ENCODE results near the gene FAM131B. TPM values are rescaled to one million over a fixed set of nuclear protein-coding genes. Genes with fewer than 3 reads are reported as not detected.

The FAM131B gene
- total and polyA plus RNA-seq, 4 donors = 0.18 to 1.1 (median 0.54) TPM

DNA sequence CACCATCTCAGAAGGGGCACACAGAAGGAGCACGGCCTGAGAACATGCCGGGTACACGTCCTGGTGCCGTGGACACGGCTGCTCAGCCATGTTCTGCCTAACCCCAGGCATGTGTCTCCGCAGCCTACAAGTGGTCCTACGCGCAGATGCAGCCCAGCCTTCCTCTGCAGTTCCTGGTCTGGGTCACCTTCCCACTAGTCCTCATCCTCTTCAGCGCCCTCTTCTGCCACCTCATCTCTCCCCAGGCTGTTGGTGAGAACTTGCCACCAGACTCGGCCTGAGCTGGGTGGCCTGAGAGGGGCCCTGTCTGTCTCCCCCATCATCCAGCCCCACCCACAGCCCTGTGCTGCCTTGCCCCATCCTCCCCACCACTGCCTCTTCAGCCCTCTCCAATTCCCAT is 41.3 kb downstream of the FAM131B start:
- ATAC-seq (ENCODE audit: insufficient read depth, low FRiP score) = no peak
- TF ChIP-seq, protein P1, sequence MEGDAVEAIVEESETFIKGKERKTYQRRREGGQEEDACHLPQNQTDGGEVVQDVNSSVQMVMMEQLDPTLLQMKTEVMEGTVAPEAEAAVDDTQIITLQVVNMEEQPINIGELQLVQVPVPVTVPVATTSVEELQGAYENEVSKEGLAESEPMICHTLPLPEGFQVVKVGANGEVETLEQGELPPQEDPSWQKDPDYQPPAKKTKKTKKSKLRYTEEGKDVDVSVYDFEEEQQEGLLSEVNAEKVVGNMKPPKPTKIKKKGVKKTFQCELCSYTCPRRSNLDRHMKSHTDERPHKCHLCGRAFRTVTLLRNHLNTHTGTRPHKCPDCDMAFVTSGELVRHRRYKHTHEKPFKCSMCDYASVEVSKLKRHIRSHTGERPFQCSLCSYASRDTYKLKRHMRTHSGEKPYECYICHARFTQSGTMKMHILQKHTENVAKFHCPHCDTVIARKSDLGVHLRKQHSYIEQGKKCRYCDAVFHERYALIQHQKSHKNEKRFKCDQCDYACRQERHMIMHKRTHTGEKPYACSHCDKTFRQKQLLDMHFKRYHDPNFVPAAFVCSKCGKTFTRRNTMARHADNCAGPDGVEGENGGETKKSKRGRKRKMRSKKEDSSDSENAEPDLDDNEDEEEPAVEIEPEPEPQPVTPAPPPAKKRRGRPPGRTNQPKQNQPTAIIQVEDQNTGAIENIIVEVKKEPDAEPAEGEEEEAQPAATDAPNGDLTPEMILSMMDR (IDR thresholded peaks at IDR 0.05; ENCODE audit: control extremely low read depth, extremely low read depth) = no peak
- H3K36me3 ChIP-seq (ENCODE audit: control insufficient read depth in 4 of 4, insufficient read depth in 4 of 4, low read length in 4 of 4) = no peaks in the 10 kb centered on the region
- 97 to 98% methylated on average over 10 of the region's 10 CpGs for WGBS, 2 donors
- H3K27me3 ChIP-seq (ENCODE audit: control insufficient read depth in 3 of 3, insufficient read depth in 3 of 3, low read length in 2 of 3) = no peaks in the 10 kb centered on the region
- no peak overlapping the region for H3K27ac ChIP-seq (ENCODE audit: low read depth in 1 of 2, low read length in 1 of 2)
- H3K4me3 ChIP-seq = no peak overlapping the region
- H3K4me1 ChIP-seq (ENCODE audit: control insufficient read depth in 5 of 5, insufficient read depth in 5 of 5, low read length in 5 of 5) = peaks cover 0 to 17% (median 0%) of the 10 kb centered on the region in 5 donors
- no peak overlapping the region for H3K9ac ChIP-seq (ENCODE audit: insufficient read depth in 1 of 2, low read length in 2 of 2)
- H3K9me3 ChIP-seq (ENCODE audit: control insufficient read depth in 4 of 4, insufficient read depth in 3 of 4, low read length in 3 of 4) = peaks cover 0 to under 1% (median 0%) of the 10 kb centered on the region in 4 donors
- DNase-seq = no peak

GRCh38 chr7:143320620-143321019 is 41.9 kb downstream of the FAM131B start:
- Histone ChIP-seq H3K9me3 (ENCODE audit: control insufficient read depth in 4 of 4, insufficient read depth in 3 of 4, low read length in 3 of 4) (no peaks in the 10 kb centered on the region), H3K27me3 (ENCODE audit: control insufficient read depth in 3 of 3, insufficient read depth in 3 of 3, low read length in 2 of 3) (no peaks in the 10 kb centered on the region), H3K4me3 (no peak overlapping the region), H3K9ac (ENCODE audit: insufficient read depth in 1 of 2, low read length in 2 of 2) (no peak overlapping the region), H3K27ac (ENCODE audit: low read depth in 1 of 2, low read length in 1 of 2) (no peak overlapping the region), H3K36me3 (ENCODE audit: control insufficient read depth in 4 of 4, insufficient read depth in 4 of 4, low read length in 4 of 4) (no peaks in the 10 kb centered on the region), H3K4me1 (ENCODE audit: control insufficient read depth in 5 of 5, insufficient read depth in 5 of 5, low read length in 5 of 5) (peaks cover 0 to 17% (median 0%) of the 10 kb centered on the region in 5 donors)
- no peak for DNase-seq
- TF ChIP-seq, protein P1 (IDR thresholded peaks at IDR 0.05; ENCODE audit: control extremely low read depth, extremely low read depth) = no peak
- no peak for ATAC-seq (ENCODE audit: insufficient read depth, low FRiP score)
- 70 to 79% methylated on average over 9 of the region's 9 CpGs for WGBS, 2 donors

DNA sequence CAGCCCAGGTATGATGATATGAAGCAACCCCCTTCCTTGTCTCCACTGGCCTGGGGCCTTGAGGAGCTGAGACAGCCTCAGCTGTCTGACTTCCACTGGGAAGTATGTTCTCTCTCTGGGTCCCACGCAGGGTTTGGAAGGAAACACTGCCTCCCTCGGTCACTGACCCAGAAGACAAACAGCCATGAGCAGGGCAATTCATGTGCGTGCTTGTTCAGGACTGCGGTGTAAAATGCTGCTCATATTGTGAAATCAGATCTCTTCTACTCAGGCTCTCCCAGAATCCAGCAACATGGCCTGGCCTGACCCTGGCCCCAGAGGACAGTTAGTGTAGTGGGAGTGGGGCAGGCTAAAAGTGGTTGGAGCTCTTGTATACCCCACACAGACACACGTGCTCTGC is 43.9 kb downstream of the FAM131B start:
- Histone ChIP-seq H3K27me3 (ENCODE audit: control insufficient read depth in 3 of 3, insufficient read depth in 3 of 3, low read length in 2 of 3) (no peaks in the 10 kb centered on the region), H3K4me1 (ENCODE audit: control insufficient read depth in 5 of 5, insufficient read depth in 5 of 5, low read length in 5 of 5) (peaks cover 0 to 11% (median 0%) of the 10 kb centered on the region in 5 donors), H3K27ac (ENCODE audit: low read depth in 1 of 2, low read length in 1 of 2) (no peak overlapping the region), H3K9me3 (ENCODE audit: control insufficient read depth in 4 of 4, insufficient read depth in 3 of 4, low read length in 3 of 4) (no peaks in the 10 kb centered on the region), H3K4me3 (no peak overlapping the region), H3K9ac (ENCODE audit: insufficient read depth in 1 of 2, low read length in 2 of 2) (no peak overlapping the region), H3K36me3 (ENCODE audit: control insufficient read depth in 4 of 4, insufficient read depth in 4 of 4, low read length in 4 of 4) (no peaks in the 10 kb centered on the region)
- WGBS, 2 donors = 50 to 53% methylated on average over 5 of the region's 5 CpGs
- DNase-seq (peak in 1 of 3 donors; percentile 13), ATAC-seq (ENCODE audit: insufficient read depth, low FRiP score) (no peak)
- TF ChIP-seq, protein P1 (IDR thresholded peaks at IDR 0.05; ENCODE audit: control extremely low read depth, extremely low read depth) = no peak

DNA sequence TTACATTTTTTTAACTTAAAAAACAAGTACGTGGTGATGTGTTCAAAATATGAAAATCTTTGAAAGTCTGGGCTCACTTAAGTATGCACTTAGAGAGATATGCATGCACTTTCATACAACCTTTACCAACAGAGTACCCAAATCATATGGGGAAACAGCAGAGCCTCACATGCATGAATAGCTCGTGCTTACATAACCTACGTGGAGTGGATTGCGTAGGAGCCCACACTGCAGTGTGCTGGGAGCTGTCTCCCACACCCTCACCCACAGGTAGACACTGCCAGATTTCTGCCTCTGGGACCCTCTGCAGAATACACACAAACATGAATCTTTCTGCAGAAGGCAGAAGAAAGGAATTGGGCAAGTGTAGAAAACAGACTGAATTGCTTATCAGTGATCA is 46.0 kb downstream of the FAM131B start:
- H3K4me3 ChIP-seq = no peak overlapping the region
- H3K9me3 ChIP-seq (ENCODE audit: control insufficient read depth in 4 of 4, insufficient read depth in 3 of 4, low read length in 3 of 4) = no peaks in the 10 kb centered on the region
- TF ChIP-seq, protein P1 (IDR thresholded peaks at IDR 0.05; ENCODE audit: control extremely low read depth, extremely low read depth) = no peak
- WGBS, 2 donors = 33 to 49% methylated on average over 4 of the region's 4 CpGs
- H3K27me3 ChIP-seq (ENCODE audit: control insufficient read depth in 3 of 3, insufficient read depth in 3 of 3, low read length in 2 of 3) = no peaks in the 10 kb centered on the region
- H3K36me3 ChIP-seq (ENCODE audit: control insufficient read depth in 4 of 4, insufficient read depth in 4 of 4, low read length in 4 of 4) = no peaks in the 10 kb centered on the region
- ATAC-seq (ENCODE audit: insufficient read depth, low FRiP score) = no peak
- H3K4me1 ChIP-seq (ENCODE audit: control insufficient read depth in 5 of 5, insufficient read depth in 5 of 5, low read length in 5 of 5) = no peaks in the 10 kb centered on the region
- DNase-seq = no peak
- H3K9ac ChIP-seq (ENCODE audit: insufficient read depth in 1 of 2, low read length in 2 of 2) = no peak overlapping the region
- H3K27ac ChIP-seq (ENCODE audit: low read depth in 1 of 2, low read length in 1 of 2) = no peak overlapping the region

Data from lung (tissue), 12 donors.